Neural cell (in vitro differentiated cells): ENCODE data around the gene SPINT1. TPM values are rescaled to one million over a fixed set of nuclear protein-coding genes. Genes with fewer than 3 reads are reported as not detected.

Experiments used
- H2AFZ ChIP-seq: fragments of 200-600, 300-800 bp; sonication (generic), shearing (Covaris generic); 2 replicates; pipeline ENCODE4 v1.6.0; 2014; ENCODE audit warnings: low read depth, mild to moderate bottlenecking, antibody characterized with exemption, low read length, moderate library complexity
- H3F3A ChIP-seq: fragments of 200-600 bp; shearing (Covaris generic); 2 replicates; pipeline ENCODE4 v1.6.1; 2016; ENCODE audit warnings: mild to moderate bottlenecking, moderate library complexity, mixed read lengths, antibody characterized with exemption, low read length; ENCODE audit not compliant: insufficient read depth, poor library complexity, severe bottlenecking
- H3K27ac ChIP-seq: fragments of 200-600, 300-800 bp; sonication (generic), shearing (Covaris generic); 2 replicates; pipeline ENCODE4 v1.5.1; 2014; ENCODE audit warnings: mild to moderate bottlenecking, low read length, moderate library complexity
- H3K27me3 ChIP-seq: fragments of 300-800, 200-600 bp; sonication (generic), shearing (Covaris generic); 2 replicates; pipeline ENCODE4 v1.6.0; 2014; ENCODE audit warnings: mild to moderate bottlenecking, low read depth, low read length, moderate library complexity; ENCODE audit not compliant: insufficient read depth
- H3K36me3 ChIP-seq: fragments of 300-800, 200-600 bp; sonication (generic), shearing (Covaris generic); 2 replicates; pipeline ENCODE4 v1.5.1; 2014; ENCODE audit warnings: mild to moderate bottlenecking, antibody characterized with exemption, low read length, moderate library complexity; ENCODE audit not compliant: insufficient read depth
- H3K4me2 ChIP-seq: fragments of 300-800, 200-600 bp; sonication (generic), shearing (Covaris generic); 2 replicates; pipeline ENCODE4 v1.6.0; 2014; ENCODE audit warnings: mild to moderate bottlenecking, low read length
- H3K4me3 ChIP-seq: fragments of 300-800, 200-600 bp; sonication (generic), shearing (Covaris generic); 2 replicates; pipeline ENCODE4 v1.5.1; 2014; ENCODE audit warnings: mild to moderate bottlenecking, low read length, moderate library complexity
- H3K79me2 ChIP-seq: fragments of 200-600 bp; shearing (Covaris generic); replicated peaks from 2 replicates; pipeline ENCODE4 v1.6.0; 2014; ENCODE audit warnings: mild to moderate bottlenecking, low read length, moderate library complexity; ENCODE audit not compliant: insufficient read depth
- H3K9ac ChIP-seq: fragments of 300-800, 200-600 bp; sonication (generic), shearing (Covaris generic); 2 replicates; pipeline ENCODE4 v1.6.1; 2016; ENCODE audit warnings: mild to moderate bottlenecking, low read length, mixed read lengths
- H3K9me2 ChIP-seq: fragments of 200-600 bp; shearing (Covaris generic); 2 replicates; pipeline ENCODE4 v1.6.1; 2016; ENCODE audit warnings: mild to moderate bottlenecking, low read length, mixed read lengths; ENCODE audit not compliant: insufficient read depth
- H3K9me3 ChIP-seq: fragments of 200-600, 300-800 bp; sonication (generic), shearing (Covaris generic); 2 replicates; pipeline ENCODE4 v1.6.1; 2016; ENCODE audit warnings: mild to moderate bottlenecking, mixed run types, low read length, moderate library complexity, mixed read lengths
- H4K20me1 ChIP-seq: fragments of 200-600 bp; shearing (Covaris generic); 2 replicates; pipeline ENCODE4 v1.6.1; 2016; ENCODE audit warnings: mild to moderate bottlenecking, mixed run types; ENCODE audit not compliant: insufficient read depth
- CTCF ChIP-seq: fragments of 450-650 bp; IDR thresholded peaks from 2 replicates; pipeline ENCODE4 v1.5.1; 2014; ENCODE audit warnings: antibody characterized with exemption, mild to moderate bottlenecking, moderate library complexity; ENCODE audit not compliant: poor library complexity, severe bottlenecking
- EP300 ChIP-seq: fragments of 450-650 bp; conservative IDR thresholded peaks from 2 replicates; pipeline ENCODE4 v1.6.1; 2014; ENCODE audit warnings: antibody characterized with exemption, mild to moderate bottlenecking, moderate library complexity; ENCODE audit not compliant: poor library complexity, severe bottlenecking
- EZH2 ChIP-seq: fragments of 200-600, 300-800 bp; shearing (Covaris generic), sonication (generic); IDR thresholded peaks from 2 replicates; pipeline ENCODE4 v1.6.1; 2014; ENCODE audit warnings: antibody characterized with exemption, low read length, borderline replicate concordance, mild to moderate bottlenecking; ENCODE audit not compliant: insufficient read depth, poor library complexity, severe bottlenecking
- MXI1 ChIP-seq: fragments of 450-650 bp; conservative IDR thresholded peaks from 2 replicates; pipeline ENCODE4 v1.6.1; 2014; ENCODE audit warnings: antibody characterized with exemption, mild to moderate bottlenecking; ENCODE audit not compliant: poor library complexity, severe bottlenecking
- POLR2AphosphoS5 ChIP-seq: IDR thresholded peaks from 2 replicates; pipeline ENCODE4 v1.6.1; 2012
- RAD21 ChIP-seq: fragments of 450-650 bp; conservative IDR thresholded peaks from 2 replicates; pipeline ENCODE4 v1.6.1; 2014; ENCODE audit warnings: antibody characterized with exemption, mild to moderate bottlenecking, moderate library complexity
- SMC3 ChIP-seq: fragments of 450-650 bp; conservative IDR thresholded peaks from 2 replicates; pipeline ENCODE4 v1.6.1; 2014; ENCODE audit warnings: antibody characterized with exemption, mild to moderate bottlenecking, moderate library complexity; ENCODE audit not compliant: poor library complexity
- TAF1 ChIP-seq: IDR thresholded peaks from 2 replicates; pipeline ENCODE4 v1.6.1; 2012; ENCODE audit warnings: low read depth
- polyA plus RNA-seq: library from polyadenylated mRNA; depleted of rRNA; stranded (reverse); fragments of >200 nt; gene quantifications from 2 replicates; pipeline ENCODE4 v1.2.3, GENCODE V29; 2014
- TF ChIP-seq, protein P1 (sequence below): IDR thresholded peaks from 2 replicates; pipeline ENCODE4 v1.6.1; 2012; ENCODE audit warnings: borderline replicate concordance

Gene SPINT1
- polyA plus RNA-seq, 1 donor from 2014 or later = 0.68 TPM

DNA sequence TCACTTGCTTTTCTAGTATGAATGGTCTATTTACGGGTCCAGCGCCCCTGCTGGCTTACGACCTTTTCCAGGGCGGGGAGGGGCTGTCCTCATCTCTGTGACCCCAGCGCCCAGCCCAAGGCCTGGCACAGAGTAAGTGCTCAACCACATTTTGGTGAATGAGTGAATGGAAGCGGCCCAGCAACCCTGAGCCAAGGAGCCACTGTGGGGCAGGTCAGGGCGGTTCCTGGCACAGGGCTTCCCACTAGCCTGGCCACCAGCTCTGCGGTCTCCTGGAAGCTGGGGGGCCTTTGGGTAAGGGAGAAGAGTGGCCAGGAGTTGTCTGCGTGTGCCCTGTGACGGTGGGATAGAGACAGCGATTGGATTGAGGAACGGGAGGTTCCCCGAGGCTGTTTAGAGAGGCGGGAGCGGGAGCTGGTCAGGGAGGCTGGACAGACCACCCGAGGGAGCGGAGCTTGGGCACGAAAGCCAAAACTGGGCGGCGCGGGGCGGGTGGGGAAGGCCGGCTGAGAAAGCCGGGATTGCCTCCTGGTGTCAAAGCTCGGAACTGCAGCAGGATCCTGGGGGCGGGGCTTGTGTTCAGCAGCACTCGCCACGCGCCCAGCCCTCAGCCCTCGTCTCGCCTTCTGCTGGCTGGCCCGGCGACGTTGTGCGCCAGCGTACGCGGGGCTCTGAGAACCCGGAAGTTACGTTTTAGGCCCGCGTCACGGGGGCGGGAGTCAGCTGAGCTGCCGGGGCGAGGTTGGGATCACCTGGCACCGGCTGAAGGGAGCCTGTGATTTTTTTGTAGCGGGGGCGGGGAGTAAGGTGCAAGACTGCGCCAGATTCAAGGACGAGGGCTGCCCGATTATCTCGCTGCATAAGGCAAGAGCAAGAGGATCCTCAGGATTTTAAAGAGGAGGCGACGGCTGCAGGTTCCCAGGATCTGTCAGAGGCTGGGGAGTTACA, 50.2 kb downstream of the SPINT1 start, which contains the start of gene VPS18:
VPS18 (plus strand) TSS at position 718 of the 948 bp plus-strand sequence. CDS start 319 bp downstream, outside the sequence.
- Histone ChIP-seq H3K27ac (peak within 1 kb of the TSS; percentile 75), H3K36me3 (no peaks in the 10 kb centered on the region), H2AFZ (peak within 1 kb of the TSS; percentile 71), H3K79me2 (peaks cover 13% of the 10 kb centered on the region), H3K9ac (peak within 1 kb of the TSS; percentile 86), H3F3A (no peaks in the 10 kb centered on the region), H3K27me3 (no peaks in the 10 kb centered on the region), H3K9me2 (no peaks in the 10 kb centered on the region), H3K4me3 (peak within 1 kb of the TSS; percentile 90), H3K4me2 (peak within 1 kb of the TSS; percentile 66), H4K20me1 (no peaks in the 10 kb centered on the region), H3K9me3 (no peaks in the 10 kb centered on the region)
- peak; percentile 65 for TF ChIP-seq TAF1
- peak; percentile 96 for TF ChIP-seq SMC3
- no peak for TF ChIP-seq EZH2
- TF ChIP-seq MXI1 = peak; percentile 92
- TF ChIP-seq POLR2AphosphoS5 = peak; percentile 91
- TF ChIP-seq RAD21 = peak; percentile 94
- TF ChIP-seq EP300 = peak; percentile 62
- peak; percentile 97 for TF ChIP-seq CTCF
- TF ChIP-seq, protein P1, sequence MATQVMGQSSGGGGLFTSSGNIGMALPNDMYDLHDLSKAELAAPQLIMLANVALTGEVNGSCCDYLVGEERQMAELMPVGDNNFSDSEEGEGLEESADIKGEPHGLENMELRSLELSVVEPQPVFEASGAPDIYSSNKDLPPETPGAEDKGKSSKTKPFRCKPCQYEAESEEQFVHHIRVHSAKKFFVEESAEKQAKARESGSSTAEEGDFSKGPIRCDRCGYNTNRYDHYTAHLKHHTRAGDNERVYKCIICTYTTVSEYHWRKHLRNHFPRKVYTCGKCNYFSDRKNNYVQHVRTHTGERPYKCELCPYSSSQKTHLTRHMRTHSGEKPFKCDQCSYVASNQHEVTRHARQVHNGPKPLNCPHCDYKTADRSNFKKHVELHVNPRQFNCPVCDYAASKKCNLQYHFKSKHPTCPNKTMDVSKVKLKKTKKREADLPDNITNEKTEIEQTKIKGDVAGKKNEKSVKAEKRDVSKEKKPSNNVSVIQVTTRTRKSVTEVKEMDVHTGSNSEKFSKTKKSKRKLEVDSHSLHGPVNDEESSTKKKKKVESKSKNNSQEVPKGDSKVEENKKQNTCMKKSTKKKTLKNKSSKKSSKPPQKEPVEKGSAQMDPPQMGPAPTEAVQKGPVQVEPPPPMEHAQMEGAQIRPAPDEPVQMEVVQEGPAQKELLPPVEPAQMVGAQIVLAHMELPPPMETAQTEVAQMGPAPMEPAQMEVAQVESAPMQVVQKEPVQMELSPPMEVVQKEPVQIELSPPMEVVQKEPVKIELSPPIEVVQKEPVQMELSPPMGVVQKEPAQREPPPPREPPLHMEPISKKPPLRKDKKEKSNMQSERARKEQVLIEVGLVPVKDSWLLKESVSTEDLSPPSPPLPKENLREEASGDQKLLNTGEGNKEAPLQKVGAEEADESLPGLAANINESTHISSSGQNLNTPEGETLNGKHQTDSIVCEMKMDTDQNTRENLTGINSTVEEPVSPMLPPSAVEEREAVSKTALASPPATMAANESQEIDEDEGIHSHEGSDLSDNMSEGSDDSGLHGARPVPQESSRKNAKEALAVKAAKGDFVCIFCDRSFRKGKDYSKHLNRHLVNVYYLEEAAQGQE = no peak

DNA sequence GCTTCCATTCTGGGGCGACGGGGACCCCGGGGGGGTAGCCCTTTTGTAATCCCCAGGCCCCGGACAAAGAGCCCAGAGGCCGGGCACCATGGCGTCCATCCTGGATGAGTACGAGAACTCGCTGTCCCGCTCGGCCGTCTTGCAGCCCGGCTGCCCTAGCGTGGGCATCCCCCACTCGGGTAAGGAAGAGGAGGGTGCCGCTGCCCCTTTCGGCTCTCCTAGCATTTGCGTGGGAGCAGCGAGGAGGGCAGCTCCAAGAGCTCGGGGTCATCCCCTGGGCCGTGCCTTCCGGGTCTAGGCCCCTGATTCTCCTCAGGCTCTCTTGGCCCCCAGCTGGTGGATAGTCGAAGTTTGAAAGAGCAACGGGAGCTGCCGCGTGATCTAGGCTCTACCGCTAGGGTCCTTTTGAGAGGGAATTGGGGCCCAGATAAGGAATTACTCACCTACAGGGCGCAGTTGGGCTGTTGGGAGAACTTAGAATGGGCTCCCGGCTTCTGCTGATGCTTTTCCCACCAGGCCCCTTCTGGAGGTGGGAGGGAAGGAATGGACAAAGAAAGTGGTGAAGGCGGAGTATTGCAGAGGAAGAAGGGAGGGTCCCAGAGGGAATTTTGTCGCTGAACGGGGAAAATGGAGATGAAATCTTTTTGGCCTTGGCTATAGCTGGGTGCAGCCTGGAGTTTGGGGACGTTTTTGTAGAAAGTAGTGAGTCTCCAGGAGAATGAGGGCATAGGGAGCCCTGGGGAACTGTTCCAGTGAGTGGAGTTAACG, 51.0 kb downstream of the SPINT1 start:
- no peak for TF ChIP-seq TAF1
- peak; percentile 64 for TF ChIP-seq CTCF
- Histone ChIP-seq H3K79me2 (peaks cover 13% of the 10 kb centered on the region), H3K9ac (peak overlapping the region; percentile 86), H2AFZ (peak overlapping the region; percentile 30), H3K4me3 (peak overlapping the region; percentile 90), H3K27ac (peak overlapping the region; percentile 75), H3K9me2 (no peaks in the 10 kb centered on the region), H3K36me3 (no peaks in the 10 kb centered on the region), H4K20me1 (no peaks in the 10 kb centered on the region), H3K9me3 (no peaks in the 10 kb centered on the region), H3F3A (no peaks in the 10 kb centered on the region), H3K4me2 (peak overlapping the region; percentile 66), H3K27me3 (no peaks in the 10 kb centered on the region)
